HFF-Myc (cell line): ENCODE results near the gene FXYD4.

Experiments used
- DNase-seq: peaks from one replicate; pipeline ENCODE4 v3.0.0-alpha.2; 2011; ENCODE audit warnings: low read depth; ENCODE audit errors: extremely low read depth
- H3K4me3 ChIP-seq: replicated peaks from 2 replicates; pipeline ENCODE4 v1.5.1; 2011; ENCODE audit warnings: low read depth, mild to moderate bottlenecking, control low read depth, low read length
- CTCF ChIP-seq: IDR thresholded peaks from 2 replicates; pipeline ENCODE4 v1.5.1; 2012; ENCODE audit warnings: mild to moderate bottlenecking, low read depth, low read length, control low read depth; ENCODE audit errors: missing control alignments

FXYD4 gene

GRCh38 chr10:43385412-43386004 lies 14.1 kb downstream of the FXYD4 start:
- TF ChIP-seq CTCF, result no peak
- H3K4me3 ChIP-seq, result no peak overlapping the region
- no peak for DNase-seq

GRCh38 chr10:43386549-43386948 lies 15.1 kb downstream of the FXYD4 start:
- no peak for DNase-seq
- TF ChIP-seq CTCF, result no peak

GRCh38 chr10:43386981-43387677 lies 15.7 kb downstream of the FXYD4 start:
- DNase-seq, result no peak
- no peak for TF ChIP-seq CTCF
- no peak overlapping the region for H3K4me3 ChIP-seq

More at GRCh38 chr10:43386549-43386948, 15.1 kb downstream of the FXYD4 start:
- H3K4me3 ChIP-seq, result no peak overlapping the region

GRCh38 chr10:43387678-43388032 lies 16.2 kb downstream of the FXYD4 start:
- no peak for DNase-seq
- H3K4me3 ChIP-seq, result no peak overlapping the region
- TF ChIP-seq CTCF, result no peak

GRCh38 chr10:43389867-43390266 lies 18.4 kb downstream of the FXYD4 start:
- no peak overlapping the region for H3K4me3 ChIP-seq
- no peak for TF ChIP-seq CTCF
- no peak for DNase-seq

- no peak for TF ChIP-seq CTCF
- DNase-seq, result no peak
Measured at GRCh38 chr10:43390333-43390732, 18.9 kb downstream of the FXYD4 start.

More at GRCh38 chr10:43390333-43390732, 18.9 kb downstream of the FXYD4 start:
- no peak overlapping the region for H3K4me3 ChIP-seq
